Breast epithelium (tissue), 3 donors: Measurements from ENCODE around the gene G6PC3.

Experiments
- POLR2A ChIP-seq: fragments of 450-650 bp; IDR thresholded peaks from one replicate; pipeline ENCODE4 v1.6.1; 2016; ENCODE audit warnings: antibody characterized with exemption, mild to moderate bottlenecking, moderate library complexity
- TF ChIP-seq, protein P1 (sequence below), 3 donors: fragments of 450-650 bp; IDR thresholded peaks; one replicate each; pipeline ENCODE4 v1.5.1; 2016 to 2017; ENCODE audit warnings: antibody characterized with exemption in 3 of 3, mild to moderate bottlenecking in 3 of 3, moderate library complexity in 3 of 3

DNA sequence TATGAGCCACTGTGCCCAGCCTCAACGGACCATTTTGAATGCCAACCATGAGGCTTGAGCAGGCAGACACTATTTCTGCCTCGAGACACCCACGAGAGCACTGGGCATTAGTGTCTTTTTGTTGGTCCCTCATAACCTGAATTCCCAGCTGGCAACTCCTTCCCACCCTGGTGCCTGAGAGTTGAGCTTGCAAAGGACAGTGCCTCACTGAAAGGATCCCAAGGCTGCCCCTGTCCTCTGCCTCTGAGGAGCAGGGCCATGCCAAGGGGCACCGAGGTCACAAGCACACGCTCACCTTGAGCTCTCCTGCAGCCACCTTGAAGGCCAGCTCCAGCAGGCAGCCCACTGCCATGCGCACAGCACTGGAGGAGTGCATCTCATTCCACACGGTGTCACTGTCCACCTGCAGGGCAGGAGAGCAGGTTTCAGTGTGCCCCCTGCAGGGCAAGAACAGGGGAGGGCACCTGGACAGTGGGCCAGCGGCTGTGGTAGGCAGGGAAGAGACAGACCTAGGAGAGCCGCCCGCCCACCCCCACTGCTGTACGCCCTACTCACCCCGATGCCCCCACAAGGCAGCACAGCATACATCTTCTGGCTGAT is 12.8 kb downstream of the G6PC3 start:
- TF ChIP-seq, protein P1, sequence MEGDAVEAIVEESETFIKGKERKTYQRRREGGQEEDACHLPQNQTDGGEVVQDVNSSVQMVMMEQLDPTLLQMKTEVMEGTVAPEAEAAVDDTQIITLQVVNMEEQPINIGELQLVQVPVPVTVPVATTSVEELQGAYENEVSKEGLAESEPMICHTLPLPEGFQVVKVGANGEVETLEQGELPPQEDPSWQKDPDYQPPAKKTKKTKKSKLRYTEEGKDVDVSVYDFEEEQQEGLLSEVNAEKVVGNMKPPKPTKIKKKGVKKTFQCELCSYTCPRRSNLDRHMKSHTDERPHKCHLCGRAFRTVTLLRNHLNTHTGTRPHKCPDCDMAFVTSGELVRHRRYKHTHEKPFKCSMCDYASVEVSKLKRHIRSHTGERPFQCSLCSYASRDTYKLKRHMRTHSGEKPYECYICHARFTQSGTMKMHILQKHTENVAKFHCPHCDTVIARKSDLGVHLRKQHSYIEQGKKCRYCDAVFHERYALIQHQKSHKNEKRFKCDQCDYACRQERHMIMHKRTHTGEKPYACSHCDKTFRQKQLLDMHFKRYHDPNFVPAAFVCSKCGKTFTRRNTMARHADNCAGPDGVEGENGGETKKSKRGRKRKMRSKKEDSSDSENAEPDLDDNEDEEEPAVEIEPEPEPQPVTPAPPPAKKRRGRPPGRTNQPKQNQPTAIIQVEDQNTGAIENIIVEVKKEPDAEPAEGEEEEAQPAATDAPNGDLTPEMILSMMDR (IDR thresholded peaks at IDR 0.05) = no peak
- no peak for TF ChIP-seq POLR2A
